ENCODE results near the gene FHL2.
A peak's percentile ranks its signal among the peaks of the same experiment; 100 is the strongest.
"Not testable (repeated sequence)": the region's sequence is repeated elsewhere in the genome, so short reads cannot be mapped to it uniquely, and the experiment has no call there.

Gene FHL2, protein sequence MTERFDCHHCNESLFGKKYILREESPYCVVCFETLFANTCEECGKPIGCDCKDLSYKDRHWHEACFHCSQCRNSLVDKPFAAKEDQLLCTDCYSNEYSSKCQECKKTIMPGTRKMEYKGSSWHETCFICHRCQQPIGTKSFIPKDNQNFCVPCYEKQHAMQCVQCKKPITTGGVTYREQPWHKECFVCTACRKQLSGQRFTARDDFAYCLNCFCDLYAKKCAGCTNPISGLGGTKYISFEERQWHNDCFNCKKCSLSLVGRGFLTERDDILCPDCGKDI

DNA sequence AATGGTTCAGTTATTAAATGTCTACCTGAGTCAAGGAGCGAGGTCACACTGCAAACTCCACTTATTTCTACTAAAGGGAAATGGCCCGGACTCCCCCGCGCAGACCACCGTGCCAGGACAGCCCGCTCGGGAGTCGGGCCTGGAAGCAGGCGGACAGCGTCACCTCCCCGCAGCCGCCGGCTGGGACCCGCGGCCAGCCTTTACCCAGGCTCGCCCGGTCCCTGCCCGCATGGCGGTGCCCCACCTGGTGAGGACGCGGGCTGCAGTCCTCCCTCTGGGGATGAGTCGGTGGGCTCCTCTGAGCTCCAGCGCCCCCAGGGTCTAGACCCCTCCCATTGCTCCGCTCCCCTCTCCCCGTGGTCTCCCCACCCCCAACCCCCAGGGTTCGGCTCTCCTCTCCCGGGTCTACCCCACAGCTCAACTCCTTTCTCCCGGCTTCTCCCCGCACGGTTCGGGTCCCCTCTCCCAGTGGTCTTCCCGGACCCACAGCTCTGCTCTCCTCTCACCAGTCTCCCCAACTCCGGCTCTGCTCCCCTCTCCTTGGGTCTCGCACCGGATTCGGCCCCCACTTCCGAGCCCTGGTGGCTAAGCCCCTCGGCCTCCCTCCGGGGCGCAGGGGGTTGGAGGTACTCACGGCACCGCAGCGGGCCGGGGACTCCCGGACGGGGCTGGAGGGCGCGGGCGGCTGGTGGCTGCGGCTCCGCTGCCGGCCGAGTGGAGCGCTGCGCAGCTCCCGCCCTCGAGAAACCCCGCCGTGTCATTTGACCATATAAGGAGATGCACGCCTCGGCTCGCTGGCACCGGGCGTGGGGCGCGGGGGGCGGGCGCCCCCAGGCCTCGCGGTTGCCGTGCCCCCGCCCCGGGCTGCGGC lies at the start of gene FHL2:
FHL2 (minus strand) TSS at position 716 of the 871 bp plus-strand sequence. CDS start 12,535 bp downstream, outside the sequence.
- peak; percentile 88 for DNase-seq

DNA sequence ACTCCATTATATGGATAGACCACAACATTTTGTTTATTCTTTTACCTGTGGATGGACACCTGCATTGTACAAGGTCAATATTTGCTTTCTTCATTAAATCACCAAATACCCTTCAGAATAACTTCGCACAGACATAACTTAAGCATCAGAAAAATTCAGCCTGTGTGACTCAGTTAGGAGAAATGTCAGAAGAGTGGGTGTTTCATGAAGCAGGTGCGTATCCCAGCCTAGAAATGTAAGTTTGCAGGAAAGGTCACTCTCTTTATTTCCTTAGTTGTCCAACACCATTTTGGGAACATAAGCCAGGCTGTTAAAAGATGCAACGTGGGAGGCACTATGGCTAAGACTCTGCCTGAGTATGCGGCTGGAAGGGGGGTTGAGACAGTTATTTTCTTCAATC lies 48.6 kb upstream of the FHL2 start:
- DNase-seq: no peak

DNA sequence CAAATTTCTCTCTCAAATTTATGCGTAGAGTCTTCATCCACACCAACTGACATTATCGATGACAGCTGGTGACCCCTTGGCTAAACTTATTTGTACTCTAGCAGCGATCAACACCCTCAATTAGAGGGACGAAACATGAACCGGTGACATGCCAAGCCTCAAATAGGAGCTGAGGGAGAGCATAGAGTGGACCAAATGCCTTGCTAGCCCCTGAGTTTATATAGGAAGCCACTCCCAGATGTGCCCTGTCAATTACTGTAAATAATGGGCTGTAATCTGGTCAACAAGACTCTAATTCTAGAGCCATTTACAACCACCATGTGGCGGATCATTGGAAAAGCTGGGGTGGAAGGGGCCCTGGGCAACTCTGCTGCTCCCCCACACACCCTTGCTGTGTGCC lies 47.6 kb upstream of the FHL2 start:
- DNase-seq: no peak

DNA sequence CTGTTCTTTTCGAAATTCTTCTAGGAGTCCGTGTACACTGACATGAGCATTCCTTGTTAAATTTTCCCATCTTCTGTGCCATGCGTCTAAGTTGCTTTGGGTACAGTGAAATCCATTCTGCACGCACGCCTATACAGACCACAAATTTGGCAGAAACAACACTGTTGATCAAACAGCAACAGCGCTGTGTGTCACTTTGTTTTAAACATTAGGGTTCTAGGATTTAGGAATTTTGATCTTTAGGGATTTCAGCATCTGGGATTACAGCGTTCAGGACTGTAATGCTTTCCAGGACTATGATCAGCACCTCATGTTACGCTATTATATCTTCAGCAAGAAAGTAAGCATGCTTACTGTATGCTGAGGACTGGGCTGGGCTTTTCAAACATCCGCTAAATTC lies 47.1 kb upstream of the FHL2 start:
- DNase-seq: no peak

DNA sequence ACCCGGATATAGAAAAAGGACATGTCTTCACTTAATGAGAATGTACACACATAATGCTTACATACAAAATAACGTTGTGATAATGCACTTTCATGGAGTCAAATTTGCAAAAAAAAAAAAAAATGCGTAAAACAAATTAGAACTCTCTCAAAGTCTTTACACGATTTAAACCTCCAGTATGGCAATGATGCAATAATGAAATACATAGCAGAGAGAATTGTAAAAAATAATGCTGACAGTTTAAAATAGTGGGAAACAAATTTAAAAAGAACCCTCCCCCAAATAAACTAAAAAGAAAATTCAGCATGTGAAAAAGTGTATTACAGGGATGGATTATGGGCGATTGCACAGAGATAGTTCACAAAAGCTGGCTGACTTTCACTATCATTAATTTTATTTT lies 46.6 kb upstream of the FHL2 start:
- DNase-seq: no peak

DNA sequence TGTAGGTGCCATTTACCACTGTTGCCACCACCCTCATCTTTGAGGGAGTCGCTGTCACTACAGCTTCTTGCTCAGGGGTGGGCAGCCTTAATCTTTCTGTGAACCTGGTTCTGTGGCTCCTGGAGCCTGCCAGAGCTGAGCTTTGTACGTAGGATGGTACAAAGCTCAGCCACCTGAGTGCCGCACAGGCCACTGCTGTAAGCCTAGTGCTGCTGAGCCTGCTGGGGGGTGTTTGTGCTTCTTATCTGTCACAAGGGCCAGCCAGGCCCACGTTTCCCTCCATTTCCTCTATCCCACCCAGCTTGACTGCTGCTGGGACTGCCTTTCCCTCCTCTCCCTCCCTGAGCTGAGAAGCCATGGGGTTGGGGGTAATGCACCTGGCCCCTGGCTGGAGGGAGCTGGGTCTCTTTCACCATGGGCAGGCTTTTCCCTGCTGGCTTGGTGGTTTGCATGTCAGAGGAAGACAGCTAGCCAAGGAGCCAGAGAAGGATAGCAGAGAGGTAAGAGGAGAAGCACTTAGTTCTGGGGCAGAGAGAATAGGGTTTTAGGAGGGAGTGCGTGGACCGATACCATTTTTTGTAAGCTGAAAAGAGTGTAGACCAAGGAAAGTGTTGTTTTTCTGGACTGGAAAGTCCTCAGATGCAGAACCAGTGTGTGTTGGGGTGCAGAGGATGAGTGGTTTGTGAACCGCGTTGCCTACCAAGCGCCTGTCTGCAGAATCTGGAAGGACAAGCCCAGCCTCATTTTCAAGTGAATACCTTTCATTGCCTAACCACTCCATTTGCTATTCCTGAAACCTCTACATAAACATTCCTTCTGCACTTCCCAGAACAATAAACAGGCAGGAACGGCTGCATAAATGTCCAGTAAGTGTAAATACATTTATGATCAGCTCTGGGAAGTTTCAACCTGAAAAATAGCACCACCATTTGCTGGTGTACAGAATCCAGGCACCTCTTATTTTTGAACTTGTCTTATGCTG lies 45.1 kb upstream of the FHL2 start:
- DNase-seq: no peak

DNA sequence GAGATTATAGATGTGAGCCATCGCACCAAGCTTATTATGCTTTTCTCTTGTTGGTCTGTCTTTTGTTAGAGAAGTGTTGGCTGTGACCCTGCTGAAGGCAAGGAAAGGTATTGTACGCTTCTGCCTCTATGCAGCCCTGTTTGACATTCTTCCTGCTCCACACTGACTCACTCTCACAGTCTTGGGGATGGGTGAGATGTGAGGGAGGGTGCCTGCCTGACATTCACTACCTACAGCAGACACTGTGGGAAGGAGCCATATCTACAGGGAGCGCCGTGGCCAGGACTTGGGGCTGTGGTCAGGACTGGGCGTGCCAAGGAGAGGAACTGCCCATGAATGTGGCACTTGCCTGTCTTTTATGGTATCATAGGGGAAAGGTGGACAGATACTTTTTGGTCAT lies 43.9 kb upstream of the FHL2 start:
- no peak for DNase-seq

DNA sequence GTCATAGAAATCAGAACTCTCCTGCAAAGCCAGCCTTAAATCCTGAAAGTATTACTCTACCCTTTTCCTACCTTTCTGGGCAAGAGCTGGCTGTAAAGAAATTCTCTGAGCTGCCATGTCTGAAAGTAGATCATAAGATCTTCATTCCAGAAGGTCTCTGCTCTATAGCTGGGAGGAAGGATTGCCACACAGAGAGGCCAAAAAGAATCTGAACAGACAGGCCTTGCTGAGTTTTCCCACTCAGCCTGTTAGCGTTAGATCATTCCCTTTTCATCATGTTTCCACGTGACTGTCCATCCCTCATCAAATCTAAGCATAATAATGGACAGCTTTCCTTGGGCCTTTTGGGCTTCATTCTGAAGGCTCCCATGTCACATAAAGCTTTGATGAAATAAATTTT lies 43.2 kb upstream of the FHL2 start:
- no peak for DNase-seq

DNA sequence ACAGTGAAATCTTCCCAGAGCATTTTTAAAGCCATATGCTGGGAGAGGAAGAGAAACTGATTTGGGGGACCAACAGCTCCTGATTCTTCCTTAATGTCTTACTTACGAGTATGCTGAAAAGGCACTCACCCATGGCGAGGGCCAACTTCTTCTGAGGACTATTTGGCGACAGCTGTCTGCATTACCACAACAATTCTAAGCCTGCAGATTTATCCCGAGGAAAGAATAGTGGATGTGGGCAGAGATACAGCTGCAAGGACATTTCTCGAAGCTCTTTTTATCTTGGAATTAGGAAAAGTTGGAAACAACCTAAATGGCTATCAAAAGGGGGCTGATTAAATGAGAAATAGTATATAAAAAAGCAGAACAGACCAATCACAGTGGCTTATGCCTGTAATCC lies 40.3 kb upstream of the FHL2 start:
- DNase-seq: no peak

DNA sequence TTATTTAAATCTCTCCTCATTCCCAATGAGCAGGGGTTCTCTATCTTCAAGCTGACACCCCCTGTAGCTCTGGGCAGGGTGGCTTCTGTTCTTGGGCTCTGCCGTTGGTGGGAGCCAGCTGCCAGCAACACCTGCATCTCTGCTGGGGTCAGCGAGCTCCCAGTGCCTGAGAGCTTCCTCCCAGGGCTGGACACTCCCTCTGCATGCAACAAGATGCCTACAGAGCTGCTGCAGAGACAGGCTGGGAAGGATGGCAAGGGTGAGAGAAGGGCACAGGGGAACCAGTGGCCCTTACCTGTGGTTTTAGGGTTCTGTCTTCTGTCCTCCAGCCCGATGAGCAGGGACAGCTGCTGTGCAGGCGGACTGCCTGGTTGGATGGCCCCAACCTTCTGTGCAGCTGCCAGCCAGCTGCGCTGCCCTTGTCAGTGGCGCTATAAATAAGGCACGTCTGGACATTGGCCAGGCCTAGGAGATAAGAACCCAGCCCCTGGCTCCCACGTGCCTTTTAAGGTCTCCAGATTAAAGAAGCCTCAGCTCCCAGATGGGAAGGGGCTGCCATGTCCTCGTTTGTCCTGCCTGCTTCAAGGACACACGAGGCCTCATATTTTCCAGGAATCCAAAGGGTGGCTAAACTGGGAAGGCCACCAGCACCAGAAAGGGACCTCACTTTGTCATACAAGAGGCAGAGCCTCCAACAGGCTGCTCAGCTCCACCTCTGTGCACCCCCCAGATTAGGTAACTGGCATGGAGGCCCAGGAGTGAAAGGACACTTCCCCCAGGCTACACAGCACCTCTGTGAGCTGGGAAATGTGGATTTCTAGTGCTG lies 39.5 kb upstream of the FHL2 start:
- peak; percentile 33 for DNase-seq

DNA sequence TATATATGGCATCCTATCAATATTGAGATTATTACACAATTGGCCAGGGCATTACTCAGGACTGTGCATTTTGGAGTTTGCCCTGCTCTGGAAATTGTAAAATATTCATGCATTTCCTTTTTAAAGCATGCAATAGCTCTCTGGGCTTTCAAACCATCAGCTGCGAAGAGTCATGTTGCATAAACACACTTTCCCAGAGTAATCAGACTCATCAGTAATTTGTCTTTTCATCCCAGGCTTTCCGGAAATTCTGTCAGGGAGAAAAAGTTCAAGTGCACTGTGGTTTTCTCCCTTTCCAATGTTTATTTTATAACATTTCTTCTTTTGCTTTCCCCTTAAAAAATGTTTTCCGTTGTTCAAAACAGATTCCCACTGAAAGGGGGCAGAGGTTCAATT lies 38.9 kb upstream of the FHL2 start:
- no peak for DNase-seq

DNA sequence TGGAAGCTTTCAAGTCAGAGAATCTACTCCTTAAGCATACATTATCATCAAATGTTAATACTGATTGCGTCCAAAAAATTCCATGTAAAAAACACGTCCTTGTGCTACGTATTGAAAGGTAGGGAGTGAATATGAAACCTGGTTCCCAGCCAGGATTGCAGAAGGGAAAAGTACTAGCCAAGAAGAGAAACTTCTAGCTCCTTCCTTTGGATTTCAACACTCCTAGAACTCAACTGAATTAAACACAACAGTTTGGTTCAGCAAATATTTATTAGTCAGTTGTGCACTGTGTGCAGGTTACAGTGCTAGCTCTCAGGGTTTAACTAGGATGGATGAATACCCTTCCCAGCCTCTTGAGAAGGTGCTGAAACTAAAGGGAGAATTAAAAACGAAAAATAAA lies 33.9 kb upstream of the FHL2 start:
- DNase-seq: no peak

DNA sequence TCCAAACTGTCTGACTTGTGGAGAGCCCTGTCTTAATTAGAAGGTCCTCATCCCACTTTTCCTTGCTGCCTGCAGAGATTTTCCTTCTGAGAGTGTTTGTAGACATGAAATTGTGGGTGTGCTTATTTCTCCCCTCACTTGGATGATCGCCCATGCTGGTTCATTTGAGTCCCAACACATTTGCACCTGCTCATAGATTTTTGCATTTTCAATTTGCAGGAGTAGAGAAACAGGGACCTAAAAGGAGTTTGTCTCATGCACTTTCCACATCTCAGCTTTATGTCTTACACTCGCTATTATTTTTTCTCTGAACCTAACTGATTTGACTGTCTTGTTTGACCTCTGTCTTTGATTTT lies 33.2 kb upstream of the FHL2 start:
- DNase-seq: no peak

DNA sequence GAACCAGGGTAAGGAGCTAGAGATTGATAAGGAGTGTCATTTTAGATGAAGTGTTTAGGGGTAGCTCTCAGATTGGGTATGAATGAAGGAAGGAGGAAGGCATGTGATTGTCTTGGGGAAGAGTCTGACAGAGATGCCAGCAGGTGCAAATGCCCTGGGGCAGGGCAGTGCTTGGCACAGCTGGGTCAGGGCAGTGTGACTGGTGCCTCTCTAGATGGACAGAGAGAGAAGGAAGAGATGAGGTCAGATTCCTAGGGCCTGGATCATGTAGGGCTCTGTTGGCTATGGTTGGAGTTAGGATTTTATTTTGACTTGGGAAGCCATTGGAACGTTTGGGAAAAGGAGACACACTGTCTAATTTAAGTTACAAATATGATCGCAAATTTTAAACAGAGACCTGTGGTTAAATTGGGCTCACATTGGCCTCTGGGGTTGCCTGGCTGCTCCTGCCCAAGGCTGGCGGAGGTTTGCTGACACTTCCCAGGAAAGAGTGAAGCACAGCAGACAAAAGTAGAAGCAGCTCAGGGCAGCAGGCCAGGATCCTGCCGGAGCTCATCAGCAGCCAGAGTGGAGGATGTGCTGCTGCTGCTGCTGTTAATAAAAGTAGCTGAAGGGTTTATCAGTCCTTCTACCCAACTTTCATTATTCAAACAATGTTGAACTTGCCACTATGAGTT lies 32.7 kb upstream of the FHL2 start:
- no peak for DNase-seq

DNA sequence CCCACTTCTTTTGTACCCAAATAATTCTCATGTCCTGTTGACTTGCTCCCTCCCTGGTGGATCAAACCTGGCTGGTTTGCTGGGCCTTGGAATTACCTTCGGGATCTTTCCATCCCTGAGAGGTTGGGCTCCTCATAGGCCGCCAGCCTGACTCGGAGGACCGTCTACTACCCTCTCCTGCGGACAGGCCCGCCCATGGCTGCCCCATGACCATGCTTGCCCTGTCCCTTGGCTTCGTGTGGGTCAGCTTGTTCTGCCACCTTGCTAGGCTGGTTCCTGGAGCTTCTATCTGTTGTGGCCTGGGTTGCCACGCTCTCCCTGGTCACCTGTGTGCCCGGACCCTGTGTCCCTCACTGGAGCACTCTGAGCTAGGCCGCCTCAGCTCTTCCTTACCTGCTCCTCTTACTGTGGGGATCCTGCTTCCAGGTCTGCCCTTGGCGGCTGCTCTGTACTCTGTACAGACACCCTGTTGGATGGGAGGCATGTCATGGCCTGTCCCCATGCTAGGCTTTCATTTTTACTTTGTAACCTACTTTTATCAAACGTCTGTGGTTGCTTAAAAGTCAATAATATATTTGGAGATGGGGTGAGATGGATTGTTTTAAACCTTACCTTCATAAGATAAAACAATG lies 29.7 kb upstream of the FHL2 start:
- no peak for DNase-seq

DNA sequence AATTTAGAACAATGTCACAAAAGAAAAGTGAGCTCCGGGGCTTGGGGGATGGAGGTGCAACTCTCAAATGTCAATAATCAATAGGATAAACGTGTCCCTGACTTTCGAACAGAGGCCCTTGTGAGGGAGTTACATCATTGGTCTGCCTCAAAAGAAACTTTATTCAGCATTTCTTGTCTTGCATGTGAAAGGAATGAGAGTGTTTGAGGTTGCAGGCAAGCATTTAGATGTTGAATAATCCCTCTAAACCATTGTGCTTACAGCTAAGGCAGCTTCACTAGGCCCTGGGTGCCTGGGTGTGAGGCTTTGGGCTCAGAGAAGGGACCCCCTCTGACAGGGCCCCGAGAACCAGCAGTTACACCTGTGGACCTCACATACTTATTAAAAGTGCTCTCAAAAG lies 28.6 kb upstream of the FHL2 start:
- DNase-seq: no peak

DNA sequence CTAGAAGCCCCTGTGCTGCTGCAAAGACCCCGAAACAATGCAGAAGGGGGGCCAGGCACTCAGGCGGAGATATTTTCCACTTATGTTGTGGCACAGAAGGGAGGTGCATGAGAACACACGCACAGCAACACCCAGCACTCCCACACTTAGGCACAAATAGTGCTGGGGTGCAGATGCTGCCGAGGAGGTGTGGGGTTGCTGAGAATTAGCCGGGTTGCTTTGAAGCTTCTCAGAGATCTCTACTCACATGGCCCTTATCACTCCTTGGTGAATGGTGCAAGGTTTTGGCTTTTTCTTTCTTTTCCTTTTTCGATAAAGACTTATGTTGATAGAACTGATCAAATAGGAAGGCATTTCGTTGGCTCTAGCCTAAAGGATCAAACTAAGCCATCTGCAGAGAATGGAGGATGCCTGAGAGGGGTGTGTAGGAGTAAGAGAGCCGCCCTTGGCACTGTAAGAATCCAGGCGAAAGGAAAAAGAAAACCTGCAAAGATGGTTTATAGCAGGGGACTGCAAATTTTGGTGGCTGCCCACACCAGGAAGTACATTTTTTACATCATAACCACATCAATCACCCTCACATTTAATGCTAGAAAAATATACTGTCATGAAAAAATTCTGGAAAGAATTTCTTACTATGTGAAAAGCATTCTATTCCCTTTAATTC lies 27.9 kb upstream of the FHL2 start:
- no peak for DNase-seq

DNA sequence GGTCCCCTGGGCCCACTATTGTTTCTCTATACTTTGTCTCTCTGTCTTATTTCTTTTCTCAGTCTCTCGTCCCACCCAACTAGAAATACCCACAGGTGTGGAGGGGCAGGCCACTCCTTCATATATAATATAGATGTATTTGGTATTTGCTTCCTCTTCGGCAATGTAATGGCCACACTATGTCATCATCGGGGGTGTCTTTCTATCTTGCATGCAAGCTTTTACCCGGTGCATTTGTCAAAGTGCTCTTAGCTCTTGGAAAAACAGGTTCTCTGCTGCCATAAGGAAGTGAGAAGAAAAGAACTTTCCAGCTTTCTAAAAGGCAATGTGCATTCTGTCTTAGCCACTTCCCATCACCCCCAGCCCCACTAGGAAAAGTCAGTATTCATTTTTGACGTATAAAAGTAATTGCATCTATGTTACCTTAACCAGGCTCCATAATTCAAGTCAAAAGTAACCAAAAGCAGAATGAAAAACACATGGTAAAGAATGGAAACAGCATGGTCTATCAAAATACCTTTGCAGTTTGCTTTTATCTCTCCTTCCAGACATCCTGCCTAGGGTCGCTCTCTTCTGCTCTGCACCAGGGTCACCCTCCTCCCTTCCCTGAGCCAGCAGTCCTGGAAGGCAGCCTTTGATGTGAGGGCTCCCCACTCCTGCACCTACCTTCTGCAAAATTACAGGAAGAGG lies 27.2 kb upstream of the FHL2 start:
- DNase-seq: no peak

DNA sequence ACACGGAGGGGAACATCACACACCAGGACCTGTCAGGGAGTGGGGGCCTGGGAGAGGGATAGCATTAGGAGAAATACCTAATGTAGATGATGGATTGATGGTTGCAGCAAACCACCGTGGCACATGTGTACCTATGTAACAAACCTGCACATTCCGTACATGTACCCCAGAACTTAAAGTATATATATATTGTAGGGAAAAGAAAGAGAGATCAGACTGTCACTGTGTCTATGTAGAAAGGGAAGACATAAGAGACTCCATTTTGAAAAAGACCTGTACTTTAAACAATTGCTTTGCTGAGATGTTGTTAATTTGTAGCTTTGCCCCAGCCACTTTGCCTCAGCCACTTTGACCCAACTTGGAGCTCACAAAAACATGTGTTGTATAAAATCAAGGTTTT lies 26.0 kb upstream of the FHL2 start:
- DNase-seq: not testable (repeated sequence)

DNA sequence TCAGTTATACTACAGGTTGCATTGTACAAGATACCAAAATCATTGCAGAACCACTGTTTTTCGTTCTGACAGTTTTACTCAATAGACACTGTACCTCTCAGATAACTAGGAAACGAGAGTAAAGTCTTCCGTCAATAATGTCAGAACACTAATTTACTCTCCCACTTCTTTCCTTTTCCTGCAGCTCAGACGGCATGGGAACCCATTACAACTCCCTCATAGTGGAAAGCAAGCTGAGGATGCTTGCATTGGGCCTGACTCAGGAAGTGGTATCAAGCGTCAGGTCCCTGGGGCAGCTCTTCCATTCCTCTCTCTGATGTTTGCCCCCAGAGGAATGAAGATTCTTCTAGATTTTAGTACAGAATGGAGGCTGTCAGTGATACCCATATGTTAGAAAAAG lies 23.9 kb upstream of the FHL2 start:
- DNase-seq: no peak
